Esophagus muscularis mucosa (tissue), 4 donors: ENCODE results near the gene OBI1. TPM values are rescaled to one million over a fixed set of nuclear protein-coding genes. Genes with fewer than 3 reads are reported as not detected.

Source experiments
- DNase-seq: peaks from one replicate; pipeline ENCODE4 v3.0.0-alpha.2; 2017; ENCODE audit errors: extremely low spot score
- H3K27ac ChIP-seq, 4 donors: fragments of 200-600 bp; sonication (generic); replicated peaks in 1 of 4; 1 replicate in 3 of 4; 2 replicates in 1 of 4; pipeline ENCODE4 v1.5.1; 2016 to 2019; ENCODE audit warnings: mild to moderate bottlenecking in 1 of 4
- H3K27me3 ChIP-seq, 4 donors: fragments of 200-600 bp; sonication (generic); one replicate each; pipeline versions ENCODE4 v1.5.1 to v1.6.0; 2016 to 2019
- H3K36me3 ChIP-seq, 4 donors: fragments of 200-600 bp; sonication (generic); one replicate each; pipeline ENCODE4 v1.5.1; 2016 to 2019
- H3K4me1 ChIP-seq, 4 donors: fragments of 200-600 bp; sonication (generic); one replicate each; pipeline ENCODE4 v1.5.1; 2016 to 2019
- H3K4me3 ChIP-seq, 4 donors: fragments of 200-600 bp; sonication (generic); 1 replicate in 2 of 4; 2 replicates in 2 of 4; pipeline ENCODE4 v1.5.1; 2016 to 2019; ENCODE audit warnings: mild to moderate bottlenecking in 4 of 4, moderate library complexity in 1 of 4
- H3K9me3 ChIP-seq, 4 donors: fragments of 200-600 bp; sonication (generic); 1 replicate in 3 of 4; 2 replicates in 1 of 4; pipeline ENCODE4 v1.5.1; 2016 to 2019
- CTCF ChIP-seq, 3 experiments: fragments of 200-600 bp in 2 of 3; fragments of 450-650 bp in 1 of 3; sonication (generic) in 2 of 3; IDR thresholded peaks; one replicate each; pipeline ENCODE4 v1.5.1; 2017 to 2019; ENCODE audit warnings: antibody characterized with exemption in 3 of 3, mild to moderate bottlenecking in 2 of 3, moderate library complexity in 1 of 3
- EP300 ChIP-seq: sonication (generic); formaldehyde crosslinking; IDR thresholded peaks from one replicate; pipeline ENCODE4 v1.6.1; 2017; ENCODE audit warnings: antibody characterized with exemption
- POLR2A ChIP-seq: fragments of 450-650 bp; IDR thresholded peaks from one replicate; pipeline ENCODE4 v1.6.1; 2017; ENCODE audit warnings: antibody characterized with exemption, moderate library complexity, mild to moderate bottlenecking, low read depth
- POLR2AphosphoS5 ChIP-seq, 2 donors: sonication (generic); formaldehyde crosslinking; IDR thresholded peaks; one replicate each; pipeline ENCODE4 v1.6.1; 2017; ENCODE audit warnings: antibody characterized with exemption in 2 of 2
- WGBS: methylation state at CpG from one replicate; pipeline ENCODE4 v1.1.5; 2018; 5-methylcytosine and 5-hydroxymethylcytosine counted together
- intact Hi-C: fragments of 100-400 bp; cut with DNase I; formaldehyde crosslinking; loops from one replicate; pipeline ENCODE4 v1.15.1; 2023
- total RNA-seq, 4 donors: library from RNA; depleted of rRNA; stranded (reverse); fragments of >200 nt; gene quantifications; one replicate each; pipeline versions ENCODE4 v1.1.0 to v1.2.1, GENCODE V29; 2016

Gene OBI1
- total RNA-seq, 4 donors from 2014 or later = 8.3 to 13.3 (median 10.5) TPM

GRCh38 chr13:78598966-78599644 is 59.9 kb downstream of the OBI1 start:
- Histone ChIP-seq H3K27me3 (peaks cover 16 to 97% (median 93%) of the 10 kb centered on the region in 4 donors), H3K27ac (no peak overlapping the region), H3K9me3 (no peaks in the 10 kb centered on the region), H3K4me3 (no peak overlapping the region), H3K36me3 (no peaks in the 10 kb centered on the region), H3K4me1 (peaks cover 36 to 49% (median 46%) of the 10 kb centered on the region in 4 donors)
- TF ChIP-seq CTCF (IDR thresholded peaks at IDR 0.05) = no peak
- no peak for DNase-seq
- 13% methylated on average over 5 of the region's 5 CpGs for WGBS
- intact Hi-C loops = no loop called here

- DNase-seq = no peak
- Histone ChIP-seq H3K9me3 (no peaks in the 10 kb centered on the region), H3K27me3 (peaks cover 19 to 97% (median 94%) of the 10 kb centered on the region in 4 donors), H3K36me3 (no peaks in the 10 kb centered on the region), H3K4me3 (no peak overlapping the region), H3K27ac (no peak overlapping the region), H3K4me1 (peaks cover 32 to 41% (median 38%) of the 10 kb centered on the region in 4 donors)
- no peak for TF ChIP-seq CTCF (IDR thresholded peaks at IDR 0.05)
- no peak for TF ChIP-seq EP300
- TF ChIP-seq POLR2AphosphoS5 (IDR thresholded peaks at IDR 0.05) = no peak
- TF ChIP-seq POLR2A = no peak
- intact Hi-C loops = no loop called here
- WGBS = 20% methylated on average over 3 of the region's 3 CpGs
Observed at GRCh38 chr13:78598116-78598781, 60.7 kb downstream of the OBI1 start.

- Histone ChIP-seq H3K27me3 (peaks cover 19 to 97% (median 94%) of the 10 kb centered on the region in 4 donors), H3K4me3 (no peak overlapping the region), H3K9me3 (no peaks in the 10 kb centered on the region), H3K27ac (no peak overlapping the region), H3K4me1 (peaks cover 26 to 34% (median 31%) of the 10 kb centered on the region in 4 donors), H3K36me3 (no peaks in the 10 kb centered on the region)
- intact Hi-C loops = no loop called here
- 11% methylated on average over 7 of the region's 7 CpGs for WGBS
- DNase-seq = no peak
- TF ChIP-seq POLR2AphosphoS5 (IDR thresholded peaks at IDR 0.05) = no peak
- TF ChIP-seq POLR2A = no peak
- TF ChIP-seq EP300 = no peak
- no peak for TF ChIP-seq CTCF (IDR thresholded peaks at IDR 0.05)
Observed at GRCh38 chr13:78597602-78597932, 61.4 kb downstream of the OBI1 start.

GRCh38 chr13:78596736-78597601 is 62.0 kb downstream of the OBI1 start:
- TF ChIP-seq CTCF (IDR thresholded peaks at IDR 0.05) (no peak), EP300 (no peak), POLR2AphosphoS5 (IDR thresholded peaks at IDR 0.05) (no peak), POLR2A (no peak)
- 6% methylated on average over 50 of the region's 50 CpGs for WGBS
- H3K9me3 ChIP-seq = no peaks in the 10 kb centered on the region
- intact Hi-C loops = no loop called here
- H3K4me3 ChIP-seq = peak overlapping the region in 3 of 4 donors; percentile 13 to 28 (median 23)
- H3K27me3 ChIP-seq = peaks cover 15 to 98% (median 94%) of the 10 kb centered on the region in 4 donors
- H3K36me3 ChIP-seq = no peaks in the 10 kb centered on the region
- DNase-seq = no peak
- H3K27ac ChIP-seq = no peak overlapping the region
- H3K4me1 ChIP-seq = peaks cover 23 to 29% (median 27%) of the 10 kb centered on the region in 4 donors
